HG03558 (cell line): ENCODE measurements around the gene OR1F1.

Source experiments
- ATAC-seq: cut with Tn5 transposase; IDR thresholded peaks from one replicate; pipeline ENCODE4 v1.9.1; 2021; ENCODE audit warnings: moderate number of reproducible peaks; ENCODE audit not compliant: unreplicated experiment; ENCODE audit errors: extremely low read depth

Gene OR1F1

GRCh38 chr16:3235856-3236669, 48.1 kb downstream of the OR1F1 start:
- no peak for ATAC-seq

- no peak for ATAC-seq
These were observed 53.8 kb downstream of the OR1F1 start for GRCh38 chr16:3241761-3242160.

GRCh38 chr16:3242709-3243108, 54.7 kb downstream of the OR1F1 start:
- no peak for ATAC-seq

GRCh38 chr16:3243882-3244281, 55.9 kb downstream of the OR1F1 start:
- ATAC-seq = no peak

GRCh38 chr16:3246002-3246401, 58.0 kb downstream of the OR1F1 start:
- ATAC-seq = no peak

- no peak for ATAC-seq
These were observed 58.9 kb downstream of the OR1F1 start for GRCh38 chr16:3246876-3247275.

GRCh38 chr16:3248596-3248995, 60.6 kb downstream of the OR1F1 start:
- no peak for ATAC-seq

GRCh38 chr16:3249020-3249419, 61.0 kb downstream of the OR1F1 start:
- no peak for ATAC-seq

GRCh38 chr16:3249451-3249850, 61.4 kb downstream of the OR1F1 start:
- no peak for ATAC-seq

GRCh38 chr16:3252967-3253366, 65.0 kb downstream of the OR1F1 start:
- no peak for ATAC-seq

GRCh38 chr16:3254309-3254708, 66.3 kb downstream of the OR1F1 start:
- ATAC-seq = no peak
